GM21576 (cell line): Measurements from ENCODE around the gene G0S2.
"Not testable (repeated sequence)": the region's sequence is repeated elsewhere in the genome, so short reads cannot be mapped to it uniquely, and the experiment has no call there.

Source experiments
- ATAC-seq: cut with Tn5 transposase; IDR thresholded peaks from one replicate; pipeline ENCODE4 v1.9.1; 2021; ENCODE audit warnings: mild to moderate bottlenecking, moderate library complexity; ENCODE audit not compliant: unreplicated experiment

The G0S2 gene

DNA sequence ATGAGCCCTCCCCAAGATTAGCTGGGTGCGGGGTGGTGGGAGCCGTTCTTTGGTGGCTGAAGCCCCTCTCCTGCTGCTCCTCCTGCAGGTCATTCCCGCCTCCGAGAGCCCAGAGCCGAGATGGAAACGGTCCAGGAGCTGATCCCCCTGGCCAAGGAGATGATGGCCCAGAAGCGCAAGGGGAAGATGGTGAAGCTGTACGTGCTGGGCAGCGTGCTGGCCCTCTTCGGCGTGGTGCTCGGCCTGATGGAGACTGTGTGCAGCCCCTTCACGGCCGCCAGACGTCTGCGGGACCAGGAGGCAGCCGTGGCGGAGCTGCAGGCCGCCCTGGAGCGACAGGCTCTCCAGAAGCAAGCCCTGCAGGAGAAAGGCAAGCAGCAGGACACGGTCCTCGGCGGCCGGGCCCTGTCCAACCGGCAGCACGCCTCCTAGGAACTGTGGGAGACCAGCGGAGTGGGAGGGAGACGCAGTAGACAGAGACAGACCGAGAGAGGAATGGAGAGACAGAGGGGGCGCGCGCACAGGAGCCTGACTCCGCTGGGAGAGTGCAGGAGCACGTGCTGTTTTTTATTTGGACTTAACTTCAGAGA is 448 bp downstream of the G0S2 start:
- no peak for ATAC-seq

GRCh38 chr1:209678981-209679539 is 3.8 kb downstream of the G0S2 start:
- ATAC-seq = no peak

GRCh38 chr1:209685821-209686220 is 10.6 kb downstream of the G0S2 start:
- ATAC-seq = peak; percentile 85

DNA sequence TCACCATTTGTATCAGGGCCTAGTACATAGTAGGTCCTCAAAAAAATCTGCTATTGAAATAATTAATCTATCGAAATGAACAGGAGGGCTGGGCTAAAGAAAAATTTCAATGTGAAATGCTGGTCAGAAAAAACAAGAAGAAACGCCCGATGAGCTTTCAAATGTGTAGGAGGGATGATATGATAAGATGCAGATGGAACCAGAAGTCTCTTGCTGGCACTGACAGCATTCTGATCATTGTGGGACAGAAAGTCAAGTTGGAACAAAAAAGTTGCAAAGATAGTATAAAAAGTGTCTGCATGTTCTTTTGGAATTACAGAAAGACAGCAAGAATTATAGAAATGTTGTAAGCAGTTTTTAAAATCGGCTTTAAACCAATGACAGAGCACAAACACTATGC is 11.1 kb downstream of the G0S2 start:
- ATAC-seq = no peak

DNA sequence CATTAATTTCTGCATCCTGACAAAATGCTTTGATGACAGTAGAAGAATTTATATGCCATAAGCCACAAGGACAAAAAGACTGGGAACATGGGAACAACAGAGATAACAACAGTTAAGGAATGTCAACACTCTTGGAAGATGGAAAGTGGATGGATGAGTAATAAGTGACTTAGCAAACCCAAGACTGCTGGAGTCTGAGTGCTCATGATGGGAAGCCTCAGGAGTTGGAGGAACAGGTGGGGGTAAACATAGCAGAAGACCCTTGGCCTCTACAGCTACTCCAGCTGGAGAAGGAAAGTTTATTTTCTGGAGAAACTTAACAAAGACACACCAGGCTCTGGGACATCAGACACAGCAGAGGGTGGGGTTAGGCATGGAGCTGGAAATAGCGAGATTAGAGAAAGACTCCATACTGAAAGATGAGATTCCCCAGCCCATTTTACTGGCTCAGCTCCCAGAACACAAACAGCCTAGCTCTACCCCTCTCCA is 13.6 kb downstream of the G0S2 start:
- ATAC-seq = no peak

GRCh38 chr1:209689477-209689876 is 14.3 kb downstream of the G0S2 start:
- no peak for ATAC-seq

DNA sequence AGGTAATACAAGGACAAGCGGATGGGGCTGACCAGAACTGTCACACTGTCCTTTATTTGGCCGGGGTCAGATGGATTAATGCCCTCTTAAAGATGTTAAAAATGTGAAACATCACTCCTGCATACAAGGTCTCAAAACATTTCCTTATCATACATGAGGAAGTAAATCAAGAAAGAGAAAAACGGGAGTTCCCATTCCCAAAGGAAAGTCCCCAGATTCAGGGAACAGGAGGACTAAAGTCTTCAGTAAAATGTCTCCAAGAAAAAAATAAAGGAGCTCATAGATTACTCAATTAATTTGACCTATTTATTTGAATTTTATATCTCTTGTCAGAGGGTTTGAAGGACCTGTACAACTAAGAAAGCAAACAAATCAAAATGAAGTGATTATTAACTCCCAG is 16.0 kb downstream of the G0S2 start:
- ATAC-seq = no peak

- ATAC-seq = no peak
Observed at GRCh38 chr1:209692296-209692695, 17.1 kb downstream of the G0S2 start.

- ATAC-seq = no peak
Observed at GRCh38 chr1:209692745-209693504, 17.7 kb downstream of the G0S2 start.

DNA sequence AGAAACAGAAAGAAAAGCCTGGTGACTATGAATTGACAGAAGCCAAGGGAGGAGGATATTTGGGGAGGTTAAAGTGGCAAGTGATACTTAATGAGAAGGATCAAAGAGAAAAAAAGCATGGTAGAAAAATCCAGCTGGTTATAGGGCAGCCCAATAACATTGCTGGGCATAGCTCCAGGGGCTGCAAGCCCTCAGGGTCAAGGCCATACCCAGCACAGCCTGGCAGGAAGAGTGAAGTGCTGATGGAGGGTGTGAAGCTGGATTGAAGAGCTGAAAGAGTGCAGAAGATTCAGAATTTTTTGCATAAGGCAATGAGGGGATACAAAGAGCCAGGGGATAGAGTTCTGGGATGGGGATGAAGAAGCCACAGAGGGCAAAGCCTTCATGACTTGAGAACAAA is 21.5 kb downstream of the G0S2 start:
- ATAC-seq = no peak

DNA sequence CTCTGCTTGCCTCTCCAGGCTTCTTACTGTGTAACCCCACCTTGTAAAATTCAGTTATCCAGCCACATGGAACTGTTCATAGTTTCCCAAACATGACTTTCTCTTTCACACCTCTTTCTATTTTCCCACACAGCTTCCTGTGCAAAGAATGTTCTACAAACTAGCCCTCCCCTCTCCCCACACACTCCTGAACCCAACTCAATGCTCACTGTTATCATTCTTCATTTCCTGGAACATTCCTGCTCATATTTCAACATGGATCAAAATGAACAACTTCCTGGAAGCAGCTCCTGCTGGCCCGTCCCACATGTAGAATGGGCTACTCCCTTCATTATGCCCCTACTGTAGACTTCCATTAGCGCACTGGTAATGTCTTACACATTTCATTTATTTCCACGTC is 21.9 kb downstream of the G0S2 start:
- ATAC-seq = no peak

GRCh38 chr1:209700686-209701085 is 25.5 kb downstream of the G0S2 start:
- not testable (repeated sequence) for ATAC-seq

DNA sequence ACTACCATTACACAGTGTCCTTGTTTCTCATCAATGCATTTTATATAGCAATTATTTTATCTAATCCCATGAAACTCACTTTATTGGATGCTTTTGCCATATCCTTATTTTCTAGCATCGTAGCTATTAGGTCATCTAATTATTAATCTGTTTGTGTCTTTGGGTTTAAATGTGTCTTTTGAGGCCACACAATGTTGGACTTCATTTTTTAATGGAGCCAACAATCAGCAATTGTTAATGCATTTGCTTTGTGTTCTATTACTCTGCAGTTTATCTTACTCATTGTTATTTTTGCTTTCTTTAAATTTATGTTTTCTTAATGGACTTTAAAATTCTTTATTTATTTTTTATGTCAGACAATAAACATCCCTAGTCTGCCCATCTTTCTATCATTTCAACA is 27.6 kb downstream of the G0S2 start:
- no peak for ATAC-seq

DNA sequence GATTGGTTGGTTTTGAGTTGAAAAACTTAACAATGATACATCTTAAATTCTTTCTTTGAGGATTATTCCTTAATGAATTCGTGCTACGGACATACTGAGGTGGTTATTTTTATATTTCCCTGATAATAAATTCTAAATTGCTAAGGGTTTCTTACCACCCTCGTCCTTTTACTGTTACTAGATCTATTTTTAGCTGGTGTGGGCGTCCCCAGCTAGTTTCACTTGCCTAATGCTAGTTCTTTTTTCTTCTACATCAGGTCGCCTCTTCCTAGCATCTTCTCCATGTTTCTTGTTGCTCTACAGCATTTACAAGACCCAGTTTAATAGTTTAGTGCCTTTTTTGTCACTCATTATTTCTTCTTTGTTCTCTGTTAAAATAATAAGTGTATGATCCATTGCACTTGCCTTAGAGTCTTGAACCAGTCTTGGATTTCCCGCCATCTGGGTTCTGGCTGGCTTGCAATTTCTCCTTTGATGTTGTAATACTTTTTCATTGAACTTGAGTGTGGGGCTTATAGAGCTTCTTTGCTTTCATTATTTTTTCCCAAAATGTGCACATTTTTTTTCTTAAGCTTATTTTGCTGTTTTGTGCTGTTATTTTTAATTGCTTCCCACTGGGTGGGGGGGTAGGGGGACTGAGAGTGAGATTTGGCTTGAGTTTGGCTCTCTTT is 28.8 kb downstream of the G0S2 start:
- ATAC-seq = no peak

- ATAC-seq = no peak
Observed at GRCh38 chr1:209704584-209704983, 29.4 kb downstream of the G0S2 start, which contains the start of gene HSD11B1. Gene HSD11B1, plus strand, starts transcription at chr1:209704846. Its CDS starts 97 bp downstream, at chr1:209704943.

DNA sequence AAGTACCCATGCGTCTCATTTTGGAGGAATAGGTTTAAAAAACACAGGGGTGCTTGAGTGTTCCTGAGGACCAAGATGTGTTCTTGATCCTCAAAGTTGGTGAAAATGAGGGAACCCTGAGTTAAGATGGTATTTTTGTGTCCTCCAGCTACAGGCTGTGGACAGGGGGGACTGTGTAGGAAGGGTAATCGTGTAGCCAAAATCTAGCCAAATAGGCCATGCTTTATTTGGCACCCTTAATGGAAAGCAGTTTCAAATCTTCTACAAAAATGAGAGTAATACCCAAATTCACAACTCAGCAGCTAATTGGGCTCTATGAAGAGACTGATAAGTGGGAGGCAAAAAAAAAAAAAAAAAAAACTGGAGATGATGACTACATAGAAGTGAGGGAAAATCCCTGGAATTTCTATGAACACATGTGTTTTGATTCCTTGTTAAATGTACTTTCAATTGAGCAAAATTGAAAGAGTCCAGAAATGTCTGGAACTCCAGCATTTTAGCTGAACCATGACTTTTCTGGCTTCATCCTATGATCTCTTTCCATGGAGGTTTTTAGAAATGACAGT is 29.9 kb downstream of the G0S2 start:
- no peak for ATAC-seq

GRCh38 chr1:209706622-209707021 is 31.4 kb downstream of the G0S2 start:
- no peak for ATAC-seq

GRCh38 chr1:209707308-209707707 is 32.1 kb downstream of the G0S2 start:
- no peak for ATAC-seq

DNA sequence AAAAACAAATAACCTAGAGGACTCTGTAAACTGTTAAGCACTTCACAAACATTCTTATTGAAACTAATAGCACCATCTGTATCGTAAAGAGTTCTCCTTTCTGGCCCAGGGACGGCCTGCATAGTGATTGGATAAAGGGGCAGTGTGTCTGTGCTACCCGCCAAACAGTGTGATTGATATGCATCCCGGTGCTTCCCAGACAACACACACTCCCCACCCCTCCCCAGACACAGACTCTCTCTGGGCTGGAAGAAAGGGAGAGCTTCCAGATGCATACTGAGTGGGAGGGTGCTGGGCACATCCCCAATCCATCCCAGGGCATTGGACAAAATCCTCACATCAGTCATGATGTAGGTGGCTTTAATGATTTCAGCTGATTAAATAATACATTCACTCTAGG is 33.1 kb downstream of the G0S2 start:
- no peak for ATAC-seq

DNA sequence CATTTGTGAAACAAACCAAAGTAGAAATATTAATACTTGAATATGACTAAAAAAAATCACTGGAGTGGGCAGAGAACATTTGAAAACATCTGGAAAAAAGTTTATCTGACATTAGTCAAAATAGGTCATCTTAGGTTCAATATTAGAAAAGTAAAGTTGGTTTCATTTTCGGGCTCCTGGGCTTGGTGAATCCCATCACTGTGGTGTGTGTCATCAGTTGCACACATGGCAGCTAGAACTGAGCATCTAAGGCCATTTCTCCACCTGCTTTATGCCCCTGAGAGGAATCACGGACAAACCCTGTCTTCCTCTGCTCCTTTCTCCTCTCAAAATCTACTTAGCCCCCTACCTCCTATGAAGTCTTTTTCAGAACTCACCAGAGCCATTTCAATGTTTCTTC is 34.9 kb downstream of the G0S2 start:
- ATAC-seq = no peak

GRCh38 chr1:209710847-209711246 is 35.6 kb downstream of the G0S2 start:
- no peak for ATAC-seq
